ENCODE data around the gene RREB1. TPM values are rescaled to one million over a fixed set of nuclear protein-coding genes. Genes with fewer than 3 reads are reported as not detected.
"Not testable (repeated sequence)": the region's sequence is repeated elsewhere in the genome, so short reads cannot be mapped to it uniquely, and the experiment has no call there.

RREB1 gene
- total RNA-seq, 1 experiment from 2014 or later, result 51.1 TPM

DNA sequence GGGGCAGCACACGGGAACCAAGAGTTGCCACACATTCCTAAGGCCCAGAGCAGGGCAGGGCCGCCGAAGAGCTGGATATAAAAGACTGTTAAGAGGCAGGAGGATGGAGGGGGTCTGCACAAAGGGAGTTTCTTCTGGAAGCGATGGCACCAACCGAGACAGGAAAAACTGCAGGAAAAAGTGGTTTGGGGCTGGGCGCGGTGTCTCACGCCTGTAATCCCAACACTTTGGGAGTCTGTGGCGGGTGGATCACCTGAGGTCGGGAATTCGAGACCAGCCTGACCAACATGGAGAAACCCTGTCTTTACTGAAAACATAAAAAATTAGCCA lies 163.4 kb downstream of the RREB1 start:
- TF ChIP-seq, protein P1, sequence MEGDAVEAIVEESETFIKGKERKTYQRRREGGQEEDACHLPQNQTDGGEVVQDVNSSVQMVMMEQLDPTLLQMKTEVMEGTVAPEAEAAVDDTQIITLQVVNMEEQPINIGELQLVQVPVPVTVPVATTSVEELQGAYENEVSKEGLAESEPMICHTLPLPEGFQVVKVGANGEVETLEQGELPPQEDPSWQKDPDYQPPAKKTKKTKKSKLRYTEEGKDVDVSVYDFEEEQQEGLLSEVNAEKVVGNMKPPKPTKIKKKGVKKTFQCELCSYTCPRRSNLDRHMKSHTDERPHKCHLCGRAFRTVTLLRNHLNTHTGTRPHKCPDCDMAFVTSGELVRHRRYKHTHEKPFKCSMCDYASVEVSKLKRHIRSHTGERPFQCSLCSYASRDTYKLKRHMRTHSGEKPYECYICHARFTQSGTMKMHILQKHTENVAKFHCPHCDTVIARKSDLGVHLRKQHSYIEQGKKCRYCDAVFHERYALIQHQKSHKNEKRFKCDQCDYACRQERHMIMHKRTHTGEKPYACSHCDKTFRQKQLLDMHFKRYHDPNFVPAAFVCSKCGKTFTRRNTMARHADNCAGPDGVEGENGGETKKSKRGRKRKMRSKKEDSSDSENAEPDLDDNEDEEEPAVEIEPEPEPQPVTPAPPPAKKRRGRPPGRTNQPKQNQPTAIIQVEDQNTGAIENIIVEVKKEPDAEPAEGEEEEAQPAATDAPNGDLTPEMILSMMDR (IDR thresholded peaks at IDR 0.05; ENCODE audit: insufficient read depth in 1 of 2, low read depth in 1 of 2, low read length in 1 of 2, severe bottlenecking in 1 of 2, unreplicated experiment in 1 of 2), result no peak
- Mint-ChIP-seq H3K4me1 (ENCODE audit: low read depth, unreplicated experiment) (peaks cover 9% of the 10 kb centered on the region), H3K36me3 (ENCODE audit: insufficient read depth, unreplicated experiment) (peaks cover 5% of the 10 kb centered on the region), H3K27ac (ENCODE audit: unreplicated experiment) (no peak overlapping the region), H3K27me3 (ENCODE audit: insufficient read depth, unreplicated experiment) (no peaks in the 10 kb centered on the region), H3K9me3 (ENCODE audit: unreplicated experiment) (no peaks in the 10 kb centered on the region), H3K4me3 (ENCODE audit: unreplicated experiment) (no peak overlapping the region)
- H3K4me3 ChIP-seq (ENCODE audit: low read depth, low read length), result no peak overlapping the region
- H3K9me3 ChIP-seq, result no peaks in the 10 kb centered on the region
- ChIA-PET CTCF (interaction anchor here (0.9 kb wide), 1 partner anchor 344 kb away, joined by 5 read pairs; no protein-coding TSS in a partner anchor), POLR2A (no interaction called here)
- no peak for DNase-seq
- no peaks in the 10 kb centered on the region; the same call in 1 of the 2 replicates for H3K4me1 ChIP-seq
- intact Hi-C loops (cut with micrococcal nuclease; ENCODE audit: unreplicated experiment), result no loop called here
- BruUV-seq (replicated peaks), result no TSS peak
- H3K27me3 ChIP-seq (replicated peaks; ENCODE audit: control insufficient read depth, insufficient read depth, low read length), result no peaks in the 10 kb centered on the region
- H3K36me3 ChIP-seq (ENCODE audit: control insufficient read depth, insufficient read depth, low read length), result no peaks in the 10 kb centered on the region

DNA sequence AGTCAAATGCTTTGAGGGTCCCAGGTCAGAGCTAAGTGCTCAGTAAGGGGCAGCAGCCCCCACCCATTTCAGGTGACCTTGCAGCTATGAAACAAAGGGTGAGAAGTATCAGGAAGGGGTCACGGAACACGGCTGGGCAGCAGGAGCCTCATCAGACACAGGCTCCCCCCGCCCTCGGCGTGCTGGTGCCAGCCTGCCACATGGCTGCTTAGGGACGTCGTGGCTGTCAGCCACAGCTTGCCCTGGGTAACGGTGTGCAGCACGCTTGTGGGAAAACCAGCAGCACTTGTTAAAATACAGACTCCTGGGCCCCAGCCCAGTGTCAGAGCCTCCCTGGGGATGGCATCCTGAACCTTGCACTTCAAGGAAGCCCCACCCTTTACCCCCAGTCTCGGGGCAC lies 165.9 kb downstream of the RREB1 start:
- Histone ChIP-seq H3K9me3 (no peaks in the 10 kb centered on the region), H3K36me3 (ENCODE audit: control insufficient read depth, insufficient read depth, low read length) (no peaks in the 10 kb centered on the region), H3K4me1 (no peaks in the 10 kb centered on the region; the same call in 1 of the 2 replicates), H3K4me3 (ENCODE audit: low read depth, low read length) (no peak overlapping the region), H3K27me3 (replicated peaks; ENCODE audit: control insufficient read depth, insufficient read depth, low read length) (no peaks in the 10 kb centered on the region)
- H3K4me3 Mint-ChIP-seq (ENCODE audit: unreplicated experiment), result no peak overlapping the region
- TF ChIP-seq, protein P1 (IDR thresholded peaks at IDR 0.05; ENCODE audit: insufficient read depth in 1 of 2, low read depth in 1 of 2, low read length in 1 of 2, severe bottlenecking in 1 of 2, unreplicated experiment in 1 of 2), result no peak
- H3K27ac Mint-ChIP-seq (ENCODE audit: unreplicated experiment), result no peak overlapping the region
- ChIA-PET CTCF (no interaction called here), POLR2A (no interaction called here)
- peaks cover 11% of the 10 kb centered on the region for H3K36me3 Mint-ChIP-seq (ENCODE audit: insufficient read depth, unreplicated experiment)
- peaks cover 9% of the 10 kb centered on the region for H3K4me1 Mint-ChIP-seq (ENCODE audit: low read depth, unreplicated experiment)
- no TSS peak for BruUV-seq (replicated peaks)
- intact Hi-C loops (cut with micrococcal nuclease; ENCODE audit: unreplicated experiment), result no loop called here
- H3K27me3 Mint-ChIP-seq (ENCODE audit: insufficient read depth, unreplicated experiment), result no peaks in the 10 kb centered on the region
- H3K9me3 Mint-ChIP-seq (ENCODE audit: unreplicated experiment), result no peaks in the 10 kb centered on the region
- no peak for DNase-seq

DNA sequence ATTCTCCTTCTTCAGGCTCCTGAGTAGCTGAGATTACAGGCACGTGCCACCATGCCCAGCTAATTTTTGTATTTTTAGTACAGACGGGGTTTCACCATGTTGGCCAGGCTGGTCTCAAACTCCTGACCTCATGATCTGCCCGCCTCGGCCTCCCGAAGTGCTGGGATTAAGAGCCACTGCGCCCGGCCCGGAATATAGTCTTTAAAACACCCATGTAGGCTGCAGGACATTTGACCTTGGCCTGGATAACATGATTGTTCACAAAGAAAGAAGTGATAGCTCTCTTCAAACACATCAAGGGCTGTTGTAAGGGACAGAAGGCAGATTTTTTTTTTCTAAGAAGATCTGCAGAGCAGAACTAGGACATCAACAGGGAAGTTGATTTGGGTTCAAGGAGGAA lies 166.8 kb downstream of the RREB1 start:
- H3K9me3 Mint-ChIP-seq (ENCODE audit: unreplicated experiment); intact Hi-C loops (cut with micrococcal nuclease; ENCODE audit: unreplicated experiment); BruUV-seq (replicated peaks); H3K27ac Mint-ChIP-seq (ENCODE audit: unreplicated experiment); H3K4me3 ChIP-seq (ENCODE audit: low read depth, low read length); H3K4me3 Mint-ChIP-seq (ENCODE audit: unreplicated experiment); H3K27me3 ChIP-seq (replicated peaks; ENCODE audit: control insufficient read depth, insufficient read depth, low read length); H3K36me3 ChIP-seq (ENCODE audit: control insufficient read depth, insufficient read depth, low read length); H3K4me1 Mint-ChIP-seq (ENCODE audit: low read depth, unreplicated experiment); DNase-seq; H3K27me3 Mint-ChIP-seq (ENCODE audit: insufficient read depth, unreplicated experiment); H3K9me3 ChIP-seq; POLR2A ChIA-PET; H3K4me1 ChIP-seq: not testable (repeated sequence)
- peaks cover 12% of the 10 kb centered on the region for H3K36me3 Mint-ChIP-seq (ENCODE audit: insufficient read depth, unreplicated experiment)
- CTCF ChIA-PET, result interaction anchor here (0.6 to 2.3 kb wide), 2 partner anchors 340 to 342 kb away, joined by 3 to 10 read pairs; no protein-coding TSS in a partner anchor

DNA sequence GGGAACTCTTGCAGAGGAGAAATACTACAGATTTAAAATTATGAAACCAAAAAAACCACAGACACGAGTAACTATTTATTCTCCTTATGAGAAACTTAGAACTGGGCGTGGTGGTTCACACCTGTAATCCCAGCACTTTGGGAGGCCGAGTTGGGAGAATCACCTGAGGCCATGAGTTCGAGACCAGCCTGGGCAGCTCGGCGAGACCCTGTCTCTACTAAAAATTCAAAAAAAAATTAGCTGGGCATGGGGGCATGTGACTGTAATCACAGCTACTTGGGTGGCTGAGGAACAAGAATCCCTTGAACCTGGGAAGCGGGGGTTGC lies 168.4 kb downstream of the RREB1 start:
- TF ChIP-seq, protein P1 (IDR thresholded peaks at IDR 0.05; ENCODE audit: insufficient read depth in 1 of 2, low read depth in 1 of 2, low read length in 1 of 2, severe bottlenecking in 1 of 2, unreplicated experiment in 1 of 2), result no peak

More for the DNA sequence above, 168.4 kb downstream of the RREB1 start:
- CTCF ChIA-PET, result interaction anchor here (0.7 to 2.3 kb wide), 6 partner anchors 14 to 564 kb away, joined by 3 to 10 read pairs (median 3); partner anchors contain the start of genes CAGE1 and RIOK1
- intact Hi-C loops (cut with micrococcal nuclease; ENCODE audit: unreplicated experiment), result loop anchor here (1.0 kb wide), 1 partner anchor 339 kb away; no protein-coding TSS in a partner anchor
- POLR2A ChIA-PET, result no interaction called here
- no peaks in the 10 kb centered on the region for H3K27me3 Mint-ChIP-seq (ENCODE audit: insufficient read depth, unreplicated experiment)
- H3K9me3 Mint-ChIP-seq (ENCODE audit: unreplicated experiment), result no peaks in the 10 kb centered on the region
- H3K4me3 Mint-ChIP-seq (ENCODE audit: unreplicated experiment), result no peak overlapping the region
- no peak for DNase-seq
- H3K4me1 Mint-ChIP-seq (ENCODE audit: low read depth, unreplicated experiment), result no peaks in the 10 kb centered on the region
- Histone ChIP-seq H3K4me1 (no peaks in the 10 kb centered on the region; the same call in 1 of the 2 replicates), H3K4me3 (ENCODE audit: low read depth, low read length) (no peak overlapping the region), H3K9me3 (no peaks in the 10 kb centered on the region), H3K27me3 (replicated peaks; ENCODE audit: control insufficient read depth, insufficient read depth, low read length) (no peaks in the 10 kb centered on the region), H3K36me3 (ENCODE audit: control insufficient read depth, insufficient read depth, low read length) (no peaks in the 10 kb centered on the region)
- peaks cover 12% of the 10 kb centered on the region for H3K36me3 Mint-ChIP-seq (ENCODE audit: insufficient read depth, unreplicated experiment)
- no peak overlapping the region for H3K27ac Mint-ChIP-seq (ENCODE audit: unreplicated experiment)
- no TSS peak for BruUV-seq (replicated peaks)

Measured in Caco-2 (cell line).